Mesothelial cell of epicardium (in vitro differentiated cells): Measurements from ENCODE around the gene SLIT3. TPM values are rescaled to one million over a fixed set of nuclear protein-coding genes. Genes with fewer than 3 reads are reported as not detected.
A peak's percentile ranks its signal among the peaks of the same experiment; 100 is the strongest.

Experiments used
- DNase-seq, 2 experiments: peaks; one replicate each; pipeline ENCODE4 v3.0.0; 2021; ENCODE audit warnings: low spot score in 2 of 2; ENCODE audit not compliant: unreplicated experiment in 2 of 2
- H3K27ac Mint-ChIP-seq: 2 replicates; pipeline ENCODE4 v1.8.0; 2021; ENCODE audit warnings: mixed read lengths
- H3K27me3 Mint-ChIP-seq: 2 replicates; pipeline ENCODE4 v1.8.0; 2021; ENCODE audit warnings: low read depth, mixed read lengths
- H3K36me3 Mint-ChIP-seq: 2 replicates; pipeline ENCODE4 v1.8.0; 2021; ENCODE audit warnings: mixed read lengths
- H3K4me1 Mint-ChIP-seq: 2 replicates; pipeline ENCODE4 v1.8.0; 2021; ENCODE audit warnings: mixed read lengths
- H3K4me3 Mint-ChIP-seq: 2 replicates; pipeline ENCODE4 v1.8.0; 2021; ENCODE audit warnings: mild to moderate bottlenecking, moderate library complexity, mixed read lengths
- H3K9me3 Mint-ChIP-seq: 2 replicates; pipeline ENCODE4 v1.8.0; 2021; ENCODE audit warnings: mixed read lengths
- CTCF ChIP-seq: fragments of 200-600 bp; sonication (generic); IDR thresholded peaks from one replicate; pipeline ENCODE4 v1.5.0; 2021; ENCODE audit warnings: antibody characterized with exemption; ENCODE audit not compliant: unreplicated experiment
- total RNA-seq: library from RNA; stranded (reverse); gene quantifications from 3 replicates; pipeline ENCODE4 v1.2.1, GENCODE V29; 2021

Gene SLIT3
- total RNA-seq, 1 donor from 2014 or later, result 65.1 TPM

GRCh38 chr5:168874713-168875380 is 426.1 kb downstream of the SLIT3 start:
- peaks cover 2% of the 10 kb centered on the region for H3K27me3 Mint-ChIP-seq
- no peak for DNase-seq
- H3K4me3 Mint-ChIP-seq, result no peak overlapping the region
- H3K36me3 Mint-ChIP-seq, result no peaks in the 10 kb centered on the region
- no peak for TF ChIP-seq CTCF
- peaks cover 63% of the 10 kb centered on the region for H3K4me1 Mint-ChIP-seq
- H3K9me3 Mint-ChIP-seq, result no peaks in the 10 kb centered on the region
- peak overlapping the region; percentile 55 for H3K27ac Mint-ChIP-seq

- Mint-ChIP-seq H3K9me3 (no peaks in the 10 kb centered on the region), H3K27me3 (peaks cover 12% of the 10 kb centered on the region), H3K4me3 (no peak overlapping the region), H3K36me3 (no peaks in the 10 kb centered on the region), H3K4me1 (peaks cover 57% of the 10 kb centered on the region), H3K27ac (no peak overlapping the region)
- TF ChIP-seq CTCF, result no peak
- no peak for DNase-seq
Observed at GRCh38 chr5:168872246-168872645, 428.7 kb downstream of the SLIT3 start.

GRCh38 chr5:168870910-168871309 is 430.0 kb downstream of the SLIT3 start:
- no peak for TF ChIP-seq CTCF
- Mint-ChIP-seq H3K4me3 (no peak overlapping the region), H3K4me1 (peaks cover 54% of the 10 kb centered on the region), H3K27me3 (peaks cover 18% of the 10 kb centered on the region), H3K36me3 (no peaks in the 10 kb centered on the region), H3K27ac (no peak overlapping the region), H3K9me3 (no peaks in the 10 kb centered on the region)
- DNase-seq, result no peak

GRCh38 chr5:168869615-168870227 is 431.2 kb downstream of the SLIT3 start:
- TF ChIP-seq CTCF, result no peak
- peaks cover 44% of the 10 kb centered on the region for H3K4me1 Mint-ChIP-seq
- no peak overlapping the region for H3K27ac Mint-ChIP-seq
- no peaks in the 10 kb centered on the region for H3K36me3 Mint-ChIP-seq
- H3K27me3 Mint-ChIP-seq, result peaks cover 19% of the 10 kb centered on the region
- no peak overlapping the region for H3K4me3 Mint-ChIP-seq
- H3K9me3 Mint-ChIP-seq, result no peaks in the 10 kb centered on the region
- no peak for DNase-seq

GRCh38 chr5:168867241-168867640 is 433.7 kb downstream of the SLIT3 start:
- peaks cover 33% of the 10 kb centered on the region for H3K4me1 Mint-ChIP-seq
- peaks cover 26% of the 10 kb centered on the region for H3K27me3 Mint-ChIP-seq

More at GRCh38 chr5:168867241-168867640, 433.7 kb downstream of the SLIT3 start:
- DNase-seq, result no peak
- Mint-ChIP-seq H3K27ac (no peak overlapping the region), H3K4me3 (no peak overlapping the region), H3K9me3 (no peaks in the 10 kb centered on the region), H3K36me3 (no peaks in the 10 kb centered on the region)
- TF ChIP-seq CTCF, result no peak
